Uterine smooth muscle cell (primary cell): ENCODE measurements around the gene LCE4A. TPM values are rescaled to one million over a fixed set of nuclear protein-coding genes. Genes with fewer than 3 reads are reported as not detected.

ENCODE experiments used
- total RNA-seq: library from RNA; depleted of rRNA; stranded (reverse); fragments of >200 nt; gene quantifications from 2 replicates; pipeline ENCODE4 v1.2.3, GENCODE V29; 2014

LCE4A gene, protein sequence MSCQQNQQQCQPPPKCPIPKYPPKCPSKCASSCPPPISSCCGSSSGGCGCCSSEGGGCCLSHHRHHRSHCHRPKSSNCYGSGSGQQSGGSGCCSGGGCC
- not detected in 2 replicates for total RNA-seq

GRCh38 chr1:152707860-152708259 is at the start of gene LCE4A:
TSS of gene LCE4A (plus strand) at chr1:152708160. CDS start at chr1:152709076, 916 bp downstream.

GRCh38 chr1:152663098-152663497 is 44.9 kb upstream of the LCE4A start, which contains the start of gene LCE2D:
TSS of gene LCE2D (plus strand) at chr1:152663380. CDS start at chr1:152664106, 726 bp downstream.

GRCh38 chr1:152674983-152675382 is 33.0 kb upstream of the LCE4A start, which contains the start of gene LCE2C:
TSS of gene LCE2C (plus strand) at chr1:152675279. CDS start at chr1:152676016, 737 bp downstream.

DNA sequence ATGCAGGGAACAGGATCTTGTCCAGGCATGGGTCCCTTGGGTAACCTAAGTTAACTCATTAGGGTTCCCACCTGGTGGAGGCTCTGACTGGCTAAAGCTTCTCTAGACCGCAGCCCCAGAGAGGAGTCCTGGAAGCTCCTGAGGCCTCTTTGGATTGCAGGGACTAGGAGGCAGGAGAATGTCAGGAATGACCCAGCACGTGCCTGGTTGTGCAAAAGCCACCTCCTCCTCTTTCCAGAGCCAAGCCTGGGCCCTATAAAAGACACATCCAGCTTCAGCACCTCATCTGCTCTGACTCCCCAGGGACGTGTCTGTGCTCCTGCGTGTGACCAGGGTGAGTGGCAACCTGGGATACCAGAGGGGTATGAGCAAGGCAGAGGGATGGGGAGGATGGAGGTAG is 22.1 kb upstream of the LCE4A start, which contains the start of gene LCE2B:
Gene LCE2B (plus strand): TSS at position 301 of the 400 bp plus-strand sequence. CDS start 721 bp downstream, outside the sequence.

DNA sequence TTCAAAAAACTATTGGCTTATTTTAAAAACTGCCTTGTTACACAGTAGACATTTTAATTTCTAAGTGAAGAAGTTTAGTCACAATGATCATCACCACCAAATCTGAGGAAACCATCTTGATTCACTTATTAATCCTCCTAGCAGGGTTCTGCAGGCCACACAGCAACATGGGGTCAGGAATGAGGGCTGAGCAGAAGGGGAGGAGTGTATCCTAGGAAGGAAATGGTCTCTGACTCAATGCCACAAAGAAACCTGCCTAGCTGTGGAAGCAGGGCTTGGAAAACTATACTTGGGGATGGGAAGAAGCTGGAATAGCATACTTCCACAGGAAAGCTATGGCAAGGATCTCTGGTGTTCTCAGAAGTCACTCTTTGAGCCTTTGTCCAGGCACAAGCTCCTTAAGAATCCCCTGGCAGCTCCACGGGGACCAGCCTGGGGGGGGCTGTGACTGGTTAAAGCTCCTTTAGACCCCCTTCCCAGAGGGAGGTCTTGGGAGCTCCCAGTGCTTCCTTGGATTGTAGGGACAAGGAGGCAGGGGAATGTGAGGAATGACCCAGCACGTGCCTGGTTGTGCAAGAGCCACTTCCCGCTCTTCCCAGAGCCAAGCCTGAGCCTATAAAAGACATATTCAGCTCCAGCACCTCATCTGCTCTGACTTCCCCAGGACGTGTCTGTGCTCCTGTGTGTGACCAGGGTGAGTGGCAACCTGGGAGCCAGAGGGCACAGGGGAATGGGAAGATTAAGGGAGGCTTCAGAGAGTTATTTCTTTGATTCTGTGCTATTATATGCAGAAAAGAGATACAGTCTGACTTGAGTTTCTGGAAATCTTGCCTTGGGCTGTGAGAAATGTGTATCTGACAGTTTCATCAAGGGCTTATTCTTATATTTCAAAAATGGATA is 10.0 kb upstream of the LCE4A start, which contains the start of gene LCE2A:
Gene LCE2A (plus strand): TSS at position 645 of the 900 bp plus-strand sequence. CDS start 557 bp downstream, outside the sequence.

DNA sequence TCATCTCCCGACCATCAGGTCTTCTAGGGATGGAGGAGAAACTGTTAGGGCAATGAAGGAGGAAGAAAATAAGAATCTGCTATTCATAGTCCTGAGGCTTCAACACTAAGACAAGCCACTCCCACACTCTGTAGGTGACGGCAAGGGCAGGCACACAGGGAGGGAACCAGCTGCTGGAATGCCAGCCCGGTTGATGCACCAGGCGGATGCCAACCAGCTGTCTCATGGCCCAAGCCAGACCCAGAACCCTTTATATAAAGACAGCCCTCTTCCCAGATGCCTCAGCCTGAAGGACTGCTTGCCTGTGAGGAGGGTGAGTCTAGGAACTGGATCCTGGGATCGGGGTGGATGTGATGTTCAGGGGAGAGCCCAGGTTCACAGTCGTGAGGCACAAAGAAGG is 49.8 kb downstream of the LCE4A start, which contains the start of gene KPRP:
Gene KPRP (plus strand): TSS at position 279 of the 400 bp plus-strand sequence. CDS start 1,564 bp downstream, outside the sequence.

Other genes with a start within 250 kb of the LCE4A start
- gene LCE5A, start 197.4 kb upstream of the LCE4A start, total RNA-seq, result not detected in 2 replicates
- gene CRCT1, start 193.7 kb upstream of the LCE4A start, total RNA-seq, result not detected in 2 replicates
- gene LCE3E, start 141.4 kb upstream of the LCE4A start, total RNA-seq, result not detected in 2 replicates
- gene LCE3D, start 127.6 kb upstream of the LCE4A start, total RNA-seq, result not detected in 2 replicates
- not detected in 2 replicates for gene LCE3C, start 107.9 kb upstream of the LCE4A start, total RNA-seq
- gene LCE3B, start 94.3 kb upstream of the LCE4A start, total RNA-seq, result not detected in 2 replicates
- not detected in 2 replicates for gene LCE3A, start 85.1 kb upstream of the LCE4A start, total RNA-seq
- not detected in 2 replicates for gene LCE2D, start 44.8 kb upstream of the LCE4A start, total RNA-seq
- not detected in 2 replicates for gene LCE2C, start 32.9 kb upstream of the LCE4A start, total RNA-seq
- gene LCE2B, start 22.0 kb upstream of the LCE4A start, total RNA-seq, result not detected in 2 replicates
- 0.25 and 2.2 TPM in 2 replicates for gene LCE2A, start 9.8 kb upstream of the LCE4A start, total RNA-seq
- not detected in 2 replicates for gene KPRP, start 49.9 kb downstream of the LCE4A start, total RNA-seq
- gene LCE1F, start 67.0 kb downstream of the LCE4A start, total RNA-seq, result 0.62 TPM in 1 of 2 replicates, not detected in the other
- gene LCE1E, start 78.1 kb downstream of the LCE4A start, total RNA-seq, result not detected in 2 replicates
- gene LCE1D, start 88.6 kb downstream of the LCE4A start, total RNA-seq, result not detected in 2 replicates
- gene LCE1C, start 98.5 kb downstream of the LCE4A start, total RNA-seq, result not detected in 2 replicates
- not detected in 2 replicates for gene LCE1B, start 103.8 kb downstream of the LCE4A start, total RNA-seq
- not detected in 2 replicates for gene LCE1A, start 119.3 kb downstream of the LCE4A start, total RNA-seq
- gene LCE6A, start 134.7 kb downstream of the LCE4A start, total RNA-seq, result not detected in 2 replicates
- not detected in 2 replicates for gene LCE7A, start 151.8 kb downstream of the LCE4A start, total RNA-seq
- 0.11 TPM in 1 of 2 replicates, not detected in the other for gene SMCP, start 170.2 kb downstream of the LCE4A start, total RNA-seq
- 0.37 and 1.7 TPM in 2 replicates for gene IVL, start 200.4 kb downstream of the LCE4A start, total RNA-seq
- not detected in 2 replicates for gene SPRR5, start 239.0 kb downstream of the LCE4A start, total RNA-seq